Tibial nerve (tissue), 4 donors: ENCODE data around the gene ETV1. TPM values are rescaled to one million over a fixed set of nuclear protein-coding genes. Genes with fewer than 3 reads are reported as not detected.

ENCODE experiments used
- DNase-seq, 2 donors: peaks; one replicate each; pipeline ENCODE4 v3.0.0-alpha.2; 2019; ENCODE audit warnings: low spot score in 2 of 2
- H3K27ac ChIP-seq, 4 donors: fragments of 200-600 bp; sonication (generic) in 3 of 4; one replicate each; pipeline ENCODE4 v1.5.1; 2017 to 2019; ENCODE audit warnings: mild to moderate bottlenecking in 1 of 4
- H3K27me3 ChIP-seq, 2 donors: fragments of 200-600 bp; sonication (generic) in 1 of 2; one replicate each; pipeline versions ENCODE4 v1.5.1 to v1.6.0; 2017 to 2019
- H3K36me3 ChIP-seq, 3 donors: fragments of 200-600 bp; sonication (generic); one replicate each; pipeline ENCODE4 v1.5.1; 2018 to 2019
- H3K4me1 ChIP-seq, 4 donors: fragments of 200-600 bp; sonication (generic) in 3 of 4; one replicate each; pipeline ENCODE4 v1.5.1; 2017 to 2019
- H3K4me3 ChIP-seq, 4 donors: fragments of 200-600 bp; sonication (generic) in 3 of 4; one replicate each; pipeline ENCODE4 v1.5.1; 2017 to 2019; ENCODE audit warnings: mild to moderate bottlenecking in 1 of 4, moderate library complexity in 1 of 4
- H3K9me3 ChIP-seq, 4 donors: fragments of 200-600 bp; sonication (generic) in 3 of 4; one replicate each; pipeline ENCODE4 v1.5.1; 2017 to 2019
- EP300 ChIP-seq, 2 donors: sonication (generic); formaldehyde crosslinking; IDR thresholded peaks; one replicate each; pipeline ENCODE4 v1.6.1; 2017; ENCODE audit warnings: antibody characterized with exemption in 2 of 2, mild to moderate bottlenecking in 1 of 2
- POLR2A ChIP-seq, 2 donors: fragments of 450-650 bp; IDR thresholded peaks; one replicate each; pipeline ENCODE4 v1.6.1; 2017; ENCODE audit warnings: antibody characterized with exemption in 2 of 2, mild to moderate bottlenecking in 2 of 2, moderate library complexity in 2 of 2
- WGBS, 2 donors: methylation state at CpG; one replicate each; pipeline ENCODE4 v1.1.5; 2018; 5-methylcytosine and 5-hydroxymethylcytosine counted together
- total RNA-seq, 4 donors: library from RNA; depleted of rRNA; stranded (reverse); fragments of >200 nt; gene quantifications; one replicate each; pipeline ENCODE4 v1.1.0, GENCODE V29; 2016
- TF ChIP-seq, protein P1 (sequence below), 5 experiments: fragments of 200-600 bp in 3 of 5; fragments of 450-650 bp in 2 of 5; sonication (generic) in 3 of 5; IDR thresholded peaks; one replicate each; pipeline ENCODE4 v1.5.1; 2016 to 2019; ENCODE audit warnings: antibody characterized with exemption in 5 of 5, mild to moderate bottlenecking in 3 of 5, moderate library complexity in 2 of 5

Gene ETV1
- total RNA-seq, 4 donors from 2014 or later, result 8.4 to 13.3 (median 10.5) TPM

DNA sequence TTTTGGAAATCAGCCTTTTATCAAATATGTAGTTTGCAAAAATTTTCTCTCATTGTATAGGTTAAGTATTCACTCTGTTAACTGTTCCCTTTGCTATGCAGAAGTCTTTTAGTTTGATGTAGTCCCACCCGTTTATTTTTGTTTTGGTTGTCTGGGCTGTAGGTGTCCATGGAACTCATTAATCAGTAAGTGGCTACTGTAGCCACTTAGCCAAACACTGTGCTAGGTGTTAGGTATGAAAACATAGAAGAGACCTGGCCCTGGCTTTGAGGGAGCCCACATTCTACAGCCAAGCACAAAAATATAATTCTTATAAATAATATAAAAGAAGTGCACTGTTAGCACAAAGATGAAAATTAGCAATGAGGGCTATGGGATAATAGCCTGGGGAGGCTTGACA lies 133.5 kb downstream of the ETV1 start:
- Histone ChIP-seq H3K4me1 (no peaks in the 10 kb centered on the region), H3K4me3 (no peak overlapping the region), H3K9me3 (no peaks in the 10 kb centered on the region), H3K27me3 (no peaks in the 10 kb centered on the region), H3K27ac (no peak overlapping the region), H3K36me3 (no peaks in the 10 kb centered on the region)
- TF ChIP-seq EP300 (IDR thresholded peaks at IDR 0.05) (no peak), POLR2A (IDR thresholded peaks at IDR 0.05) (no peak)
- TF ChIP-seq, protein P1, sequence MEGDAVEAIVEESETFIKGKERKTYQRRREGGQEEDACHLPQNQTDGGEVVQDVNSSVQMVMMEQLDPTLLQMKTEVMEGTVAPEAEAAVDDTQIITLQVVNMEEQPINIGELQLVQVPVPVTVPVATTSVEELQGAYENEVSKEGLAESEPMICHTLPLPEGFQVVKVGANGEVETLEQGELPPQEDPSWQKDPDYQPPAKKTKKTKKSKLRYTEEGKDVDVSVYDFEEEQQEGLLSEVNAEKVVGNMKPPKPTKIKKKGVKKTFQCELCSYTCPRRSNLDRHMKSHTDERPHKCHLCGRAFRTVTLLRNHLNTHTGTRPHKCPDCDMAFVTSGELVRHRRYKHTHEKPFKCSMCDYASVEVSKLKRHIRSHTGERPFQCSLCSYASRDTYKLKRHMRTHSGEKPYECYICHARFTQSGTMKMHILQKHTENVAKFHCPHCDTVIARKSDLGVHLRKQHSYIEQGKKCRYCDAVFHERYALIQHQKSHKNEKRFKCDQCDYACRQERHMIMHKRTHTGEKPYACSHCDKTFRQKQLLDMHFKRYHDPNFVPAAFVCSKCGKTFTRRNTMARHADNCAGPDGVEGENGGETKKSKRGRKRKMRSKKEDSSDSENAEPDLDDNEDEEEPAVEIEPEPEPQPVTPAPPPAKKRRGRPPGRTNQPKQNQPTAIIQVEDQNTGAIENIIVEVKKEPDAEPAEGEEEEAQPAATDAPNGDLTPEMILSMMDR (IDR thresholded peaks at IDR 0.05), result no peak
- 81 to 82% methylated on average over 1 of the region's 1 CpG for WGBS, 2 donors
- no peak for DNase-seq

DNA sequence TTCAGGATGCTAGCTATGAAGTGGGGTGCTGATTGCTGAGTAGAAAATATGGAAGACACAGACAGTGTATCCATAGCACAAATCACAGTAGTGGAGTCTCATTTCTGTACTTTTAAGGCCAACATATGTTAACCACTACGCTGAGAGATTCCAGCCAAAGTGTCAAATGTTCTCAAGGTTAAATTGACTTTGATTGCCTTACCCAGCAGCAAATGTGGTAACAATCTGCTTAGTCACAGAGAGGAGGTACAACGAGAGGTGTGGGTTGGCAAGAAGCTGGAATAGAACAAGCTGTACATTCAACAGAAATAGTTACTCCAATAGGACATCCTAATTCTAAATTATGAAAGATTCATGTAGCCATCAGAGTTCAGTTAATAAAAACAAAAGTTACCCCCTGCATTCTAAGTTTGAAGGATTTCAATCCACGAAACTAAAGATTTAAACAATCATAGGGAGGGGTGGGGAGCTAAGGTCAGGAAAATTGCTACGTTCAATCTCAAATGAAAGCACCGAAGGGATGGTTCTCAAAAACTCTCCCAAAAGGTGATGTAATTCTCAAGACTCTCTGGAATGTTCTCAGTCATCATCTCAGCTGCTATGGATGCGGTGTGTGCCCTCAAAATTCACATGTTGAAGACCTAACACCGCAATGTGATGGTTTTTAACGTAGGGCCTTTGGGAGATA lies 137.0 kb downstream of the ETV1 start:
- TF ChIP-seq POLR2A (IDR thresholded peaks at IDR 0.05) (no peak), EP300 (IDR thresholded peaks at IDR 0.05) (no peak)
- TF ChIP-seq, protein P1 (IDR thresholded peaks at IDR 0.05), result no peak
- Histone ChIP-seq H3K27me3 (no peaks in the 10 kb centered on the region), H3K4me3 (no peak overlapping the region), H3K9me3 (no peaks in the 10 kb centered on the region), H3K4me1 (peaks cover 0 to 3% (median 0%) of the 10 kb centered on the region in 4 donors), H3K36me3 (no peaks in the 10 kb centered on the region), H3K27ac (no peak overlapping the region)
- 81 to 87% methylated on average over 8 of the region's 8 CpGs for WGBS, 2 donors
- no peak for DNase-seq

DNA sequence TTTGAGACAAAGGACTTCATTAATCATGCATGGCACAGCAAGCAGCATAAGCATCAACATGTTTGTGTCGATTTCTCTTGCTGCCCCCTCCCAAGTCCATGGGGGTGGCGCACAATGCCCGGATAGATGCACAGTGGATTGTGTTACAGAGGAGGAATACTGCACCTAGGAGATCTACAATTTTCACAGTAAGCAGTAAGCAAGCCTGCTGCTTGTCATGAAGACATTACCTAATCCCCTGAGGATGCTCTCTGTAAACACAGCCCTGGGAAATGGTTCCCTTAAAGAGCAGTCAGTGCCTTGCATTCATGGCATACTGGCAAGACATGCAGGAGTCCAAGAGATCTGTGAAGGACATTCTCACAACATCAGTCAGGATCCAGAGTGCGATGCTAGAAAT lies 137.7 kb downstream of the ETV1 start:
- no peak overlapping the region for H3K27ac ChIP-seq
- H3K36me3 ChIP-seq, result no peaks in the 10 kb centered on the region
- no peak overlapping the region for H3K4me3 ChIP-seq
- H3K9me3 ChIP-seq, result no peaks in the 10 kb centered on the region
- H3K4me1 ChIP-seq, result peaks cover 0 to 3% (median 0%) of the 10 kb centered on the region in 4 donors
- no peaks in the 10 kb centered on the region for H3K27me3 ChIP-seq
- WGBS, 2 donors, result 60 to 70% methylated on average over 4 of the region's 4 CpGs
- no peak for DNase-seq
- TF ChIP-seq, protein P1 (IDR thresholded peaks at IDR 0.05), result no peak
- no peak for TF ChIP-seq POLR2A (IDR thresholded peaks at IDR 0.05)
- TF ChIP-seq EP300 (IDR thresholded peaks at IDR 0.05), result no peak

DNA sequence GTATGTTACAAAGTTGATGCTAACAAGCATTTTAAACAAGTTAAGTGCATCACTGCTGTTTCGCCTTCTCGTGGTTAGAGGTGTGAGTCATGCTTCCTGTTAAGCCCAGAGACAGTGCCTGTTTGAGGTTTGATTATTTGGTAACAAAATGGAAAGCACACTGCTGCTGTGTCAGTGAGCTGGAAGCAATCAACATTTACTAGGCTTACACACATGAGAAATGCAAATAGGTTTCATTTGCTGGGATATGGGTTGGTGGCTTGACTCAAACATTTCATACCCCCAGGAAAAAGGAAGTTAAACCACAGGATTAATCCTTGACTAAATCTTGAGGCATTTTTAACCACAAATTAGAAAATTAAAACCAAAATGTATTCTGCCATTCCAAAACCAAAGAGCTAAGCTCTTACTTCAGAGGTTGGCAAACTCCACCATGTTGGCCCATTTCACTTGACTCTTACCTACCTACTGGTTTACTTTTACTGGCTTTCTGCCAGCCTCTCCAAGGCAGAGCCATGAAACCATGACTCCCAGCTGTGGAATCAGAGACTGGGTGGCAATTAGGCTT lies 139.2 kb downstream of the ETV1 start:
- DNase-seq, result no peak
- Histone ChIP-seq H3K36me3 (no peaks in the 10 kb centered on the region), H3K27ac (peak overlapping the region in 1 of 4 donors; percentile 46), H3K9me3 (no peaks in the 10 kb centered on the region), H3K27me3 (no peaks in the 10 kb centered on the region), H3K4me3 (no peak overlapping the region), H3K4me1 (peaks cover 0 to 3% (median 0%) of the 10 kb centered on the region in 4 donors)
- 31 to 46% methylated on average over 2 of the region's 2 CpGs for WGBS, 2 donors
- no peak for TF ChIP-seq POLR2A (IDR thresholded peaks at IDR 0.05)
- TF ChIP-seq EP300 (IDR thresholded peaks at IDR 0.05), result no peak
- TF ChIP-seq, protein P1 (IDR thresholded peaks at IDR 0.05), result no peak

DNA sequence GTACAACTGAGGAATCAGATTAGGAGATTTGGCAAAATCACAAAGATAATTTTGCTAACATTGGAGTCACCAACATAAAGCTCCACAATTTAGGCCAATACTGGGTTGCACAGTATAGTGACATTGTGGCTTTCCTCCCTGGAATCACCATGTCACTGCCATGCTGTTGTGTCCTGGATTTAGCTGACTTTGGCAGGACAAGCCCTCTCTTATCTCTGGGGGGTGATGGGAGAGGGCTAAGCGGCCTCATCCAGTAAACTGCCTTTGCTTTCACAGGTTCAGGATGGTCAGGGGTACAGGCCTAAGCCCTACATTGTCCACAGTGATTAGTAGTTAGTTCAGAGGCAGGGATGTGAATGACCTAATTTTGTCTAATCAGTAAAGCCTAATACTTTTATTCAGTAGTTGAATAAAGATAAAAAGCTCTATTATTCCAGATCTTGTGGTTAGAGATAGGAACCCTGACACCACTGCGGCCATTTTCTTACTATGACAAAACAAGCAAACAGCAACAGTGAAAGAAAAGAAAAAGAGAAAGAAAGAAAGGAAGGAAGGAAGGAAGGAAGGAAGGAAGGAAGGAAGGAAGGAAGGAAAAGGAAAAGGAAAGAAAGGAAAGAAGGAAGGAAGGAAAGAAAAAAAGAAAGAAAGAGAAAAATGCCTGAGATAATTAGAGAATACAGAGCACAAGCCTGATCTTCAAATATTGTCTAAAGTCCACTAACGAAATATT lies 140.1 kb downstream of the ETV1 start:
- Histone ChIP-seq H3K36me3 (no peaks in the 10 kb centered on the region), H3K9me3 (no peaks in the 10 kb centered on the region), H3K4me1 (peaks cover 0 to 3% (median 0%) of the 10 kb centered on the region in 4 donors), H3K27ac (no peak overlapping the region), H3K4me3 (no peak overlapping the region), H3K27me3 (no peaks in the 10 kb centered on the region)
- TF ChIP-seq POLR2A (IDR thresholded peaks at IDR 0.05) (no peak), EP300 (IDR thresholded peaks at IDR 0.05) (no peak)
- TF ChIP-seq, protein P1 (IDR thresholded peaks at IDR 0.05), result no peak
- WGBS, 2 donors, result 83 to 86% methylated on average over 3 of the region's 3 CpGs
- no peak for DNase-seq
